ENCODE data around the gene ZDHHC12. TPM values are rescaled to one million over a fixed set of nuclear protein-coding genes. Genes with fewer than 3 reads are reported as not detected.

Gene ZDHHC12
- total and polyA plus RNA-seq, 2 of the 13 experiments (the other 11 are each of a cell fraction or from before 2014, with no cell fraction given) = 25.4 to 28.0 TPM

DNA sequence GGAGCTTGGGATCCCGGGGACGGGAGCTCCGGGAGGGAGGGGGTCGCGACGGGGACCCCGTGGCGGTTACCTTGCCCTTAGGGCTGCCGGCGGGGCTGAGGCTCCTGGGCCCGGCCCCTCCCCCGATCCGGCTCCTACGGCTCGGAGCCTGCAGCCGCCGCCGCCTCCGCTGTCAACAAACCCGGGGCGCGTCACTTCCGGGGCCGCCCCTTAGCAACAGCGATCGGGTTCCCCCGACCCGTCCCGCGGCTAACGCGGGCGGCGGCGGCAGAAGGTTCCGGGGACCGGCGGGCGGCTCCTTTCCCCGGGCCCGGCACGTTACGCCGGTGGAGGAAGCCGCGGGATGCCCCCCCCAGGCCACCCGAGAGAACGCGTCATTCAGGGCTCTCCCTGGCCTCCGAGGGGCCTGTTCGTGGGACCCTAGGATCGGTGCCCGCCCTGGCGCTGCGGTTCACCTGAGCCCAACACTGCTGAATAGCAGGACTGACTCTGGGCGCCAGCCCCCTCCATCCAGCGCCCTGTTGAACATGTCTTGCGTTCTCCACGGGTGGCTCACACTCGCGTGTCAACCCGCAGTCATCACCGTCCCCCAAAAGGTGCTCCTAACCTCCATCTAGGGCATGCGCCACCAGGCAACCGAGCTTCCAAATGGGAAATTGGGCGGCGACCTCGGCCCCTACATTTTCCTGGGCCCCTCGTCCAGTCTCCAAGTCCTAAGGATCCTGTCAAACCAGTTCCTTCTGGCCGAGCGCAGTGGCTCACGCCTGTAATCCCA, 48.0 kb upstream of the ZDHHC12 start, which contains the start of gene ZER1 (continued):
- TF ChIP-seq, protein P1, sequence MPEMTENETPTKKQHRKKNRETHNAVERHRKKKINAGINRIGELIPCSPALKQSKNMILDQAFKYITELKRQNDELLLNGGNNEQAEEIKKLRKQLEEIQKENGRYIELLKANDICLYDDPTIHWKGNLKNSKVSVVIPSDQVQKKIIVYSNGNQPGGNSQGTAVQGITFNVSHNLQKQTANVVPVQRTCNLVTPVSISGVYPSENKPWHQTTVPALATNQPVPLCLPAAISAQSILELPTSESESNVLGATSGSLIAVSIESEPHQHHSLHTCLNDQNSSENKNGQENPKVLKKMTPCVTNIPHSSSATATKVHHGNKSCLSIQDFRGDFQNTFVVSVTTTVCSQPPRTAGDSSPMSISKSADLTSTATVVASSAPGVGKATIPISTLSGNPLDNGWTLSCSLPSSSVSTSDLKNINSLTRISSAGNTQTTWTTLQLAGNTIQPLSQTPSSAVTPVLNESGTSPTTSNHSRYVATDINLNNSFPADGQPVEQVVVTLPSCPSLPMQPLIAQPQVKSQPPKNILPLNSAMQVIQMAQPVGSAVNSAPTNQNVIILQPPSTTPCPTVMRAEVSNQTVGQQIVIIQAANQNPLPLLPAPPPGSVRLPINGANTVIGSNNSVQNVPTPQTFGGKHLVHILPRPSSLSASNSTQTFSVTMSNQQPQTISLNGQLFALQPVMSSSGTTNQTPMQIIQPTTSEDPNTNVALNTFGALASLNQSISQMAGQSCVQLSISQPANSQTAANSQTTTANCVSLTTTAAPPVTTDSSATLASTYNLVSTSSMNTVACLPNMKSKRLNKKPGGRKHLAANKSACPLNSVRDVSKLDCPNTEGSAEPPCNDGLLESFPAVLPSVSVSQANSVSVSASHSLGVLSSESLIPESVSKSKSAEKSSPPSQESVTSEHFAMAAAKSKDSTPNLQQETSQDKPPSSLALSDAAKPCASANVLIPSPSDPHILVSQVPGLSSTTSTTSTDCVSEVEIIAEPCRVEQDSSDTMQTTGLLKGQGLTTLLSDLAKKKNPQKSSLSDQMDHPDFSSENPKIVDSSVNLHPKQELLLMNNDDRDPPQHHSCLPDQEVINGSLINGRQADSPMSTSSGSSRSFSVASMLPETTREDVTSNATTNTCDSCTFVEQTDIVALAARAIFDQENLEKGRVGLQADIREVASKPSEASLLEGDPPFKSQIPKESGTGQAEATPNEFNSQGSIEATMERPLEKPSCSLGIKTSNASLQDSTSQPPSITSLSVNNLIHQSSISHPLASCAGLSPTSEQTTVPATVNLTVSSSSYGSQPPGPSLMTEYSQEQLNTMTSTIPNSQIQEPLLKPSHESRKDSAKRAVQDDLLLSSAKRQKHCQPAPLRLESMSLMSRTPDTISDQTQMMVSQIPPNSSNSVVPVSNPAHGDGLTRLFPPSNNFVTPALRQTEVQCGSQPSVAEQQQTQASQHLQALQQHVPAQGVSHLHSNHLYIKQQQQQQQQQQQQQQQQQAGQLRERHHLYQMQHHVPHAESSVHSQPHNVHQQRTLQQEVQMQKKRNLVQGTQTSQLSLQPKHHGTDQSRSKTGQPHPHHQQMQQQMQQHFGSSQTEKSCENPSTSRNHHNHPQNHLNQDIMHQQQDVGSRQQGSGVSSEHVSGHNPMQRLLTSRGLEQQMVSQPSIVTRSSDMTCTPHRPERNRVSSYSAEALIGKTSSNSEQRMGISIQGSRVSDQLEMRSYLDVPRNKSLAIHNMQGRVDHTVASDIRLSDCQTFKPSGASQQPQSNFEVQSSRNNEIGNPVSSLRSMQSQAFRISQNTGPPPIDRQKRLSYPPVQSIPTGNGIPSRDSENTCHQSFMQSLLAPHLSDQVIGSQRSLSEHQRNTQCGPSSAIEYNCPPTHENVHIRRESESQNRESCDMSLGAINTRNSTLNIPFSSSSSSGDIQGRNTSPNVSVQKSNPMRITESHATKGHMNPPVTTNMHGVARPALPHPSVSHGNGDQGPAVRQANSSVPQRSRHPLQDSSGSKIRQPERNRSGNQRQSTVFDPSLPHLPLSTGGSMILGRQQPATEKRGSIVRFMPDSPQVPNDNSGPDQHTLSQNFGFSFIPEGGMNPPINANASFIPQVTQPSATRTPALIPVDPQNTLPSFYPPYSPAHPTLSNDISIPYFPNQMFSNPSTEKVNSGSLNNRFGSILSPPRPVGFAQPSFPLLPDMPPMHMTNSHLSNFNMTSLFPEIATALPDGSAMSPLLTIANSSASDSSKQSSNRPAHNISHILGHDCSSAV (CRISPR knock-in tag; IDR thresholded peaks at IDR 0.05; ENCODE audit: borderline replicate concordance) = no peak
- TF ChIP-seq, protein P2, sequence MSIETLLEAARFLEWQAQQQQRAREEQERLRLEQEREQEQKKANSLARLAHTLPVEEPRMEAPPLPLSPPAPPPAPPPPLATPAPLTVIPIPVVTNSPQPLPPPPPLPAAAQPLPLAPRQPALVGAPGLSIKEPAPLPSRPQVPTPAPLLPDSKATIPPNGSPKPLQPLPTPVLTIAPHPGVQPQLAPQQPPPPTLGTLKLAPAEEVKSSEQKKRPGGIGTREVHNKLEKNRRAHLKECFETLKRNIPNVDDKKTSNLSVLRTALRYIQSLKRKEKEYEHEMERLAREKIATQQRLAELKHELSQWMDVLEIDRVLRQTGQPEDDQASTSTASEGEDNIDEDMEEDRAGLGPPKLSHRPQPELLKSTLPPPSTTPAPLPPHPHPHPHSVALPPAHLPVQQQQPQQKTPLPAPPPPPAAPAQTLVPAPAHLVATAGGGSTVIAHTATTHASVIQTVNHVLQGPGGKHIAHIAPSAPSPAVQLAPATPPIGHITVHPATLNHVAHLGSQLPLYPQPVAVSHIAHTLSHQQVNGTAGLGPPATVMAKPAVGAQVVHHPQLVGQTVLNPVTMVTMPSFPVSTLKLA (IDR thresholded peaks at IDR 0.05) = no peak; the same call in 1 of the 2 replicates
- TF ChIP-seq ZSCAN9 (CRISPR knock-in tag; IDR thresholded peaks at IDR 0.05; ENCODE audit: borderline replicate concordance) = no peak
- no peak for TF ChIP-seq ZNF263 (CRISPR knock-in tag; IDR thresholded peaks at IDR 0.05)
- 0 out of 2 replicates have a peak, but pooled peaks have one; percentile 25 for TF ChIP-seq ZNF329 (CRISPR knock-in tag; IDR thresholded peaks at IDR 0.05; ENCODE audit: low read depth)
- no peak for TF ChIP-seq JUNB (CRISPR knock-in tag; IDR thresholded peaks at IDR 0.05; ENCODE audit: borderline replicate concordance)
- TF ChIP-seq ZMYM3 (CRISPR knock-in tag; IDR thresholded peaks at IDR 0.05) = peak; percentile 63
- peak; percentile 37; the same call in 1 of the 2 replicates for TF ChIP-seq ARNTL (CRISPR knock-in tag; IDR thresholded peaks at IDR 0.05)
- TF ChIP-seq, protein P3, sequence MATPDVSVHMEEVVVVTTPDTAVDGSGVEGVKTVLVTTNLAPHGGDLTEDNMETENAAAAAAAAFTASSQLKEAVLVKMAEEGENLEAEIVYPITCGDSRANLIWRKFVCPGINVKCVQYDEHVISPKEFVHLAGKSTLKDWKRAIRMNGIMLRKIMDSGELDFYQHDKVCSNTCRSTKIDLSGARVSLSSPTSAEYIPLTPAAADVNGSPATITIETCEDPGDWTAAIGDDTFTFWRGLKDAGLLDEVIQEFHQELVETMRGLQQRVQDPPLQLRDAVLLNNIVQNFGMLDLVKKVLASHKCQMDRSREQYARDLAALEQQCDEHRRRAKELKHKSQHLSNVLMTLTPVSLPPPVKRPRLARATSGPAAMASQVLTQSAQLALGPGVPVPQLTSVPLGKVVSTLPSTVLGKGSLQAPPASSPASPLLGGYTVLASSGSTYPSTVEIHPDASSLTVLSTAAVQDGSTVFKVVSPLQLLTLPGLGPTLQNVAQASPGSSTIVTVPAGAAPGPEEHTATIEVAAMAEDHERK (CRISPR knock-in tag; IDR thresholded peaks at IDR 0.05; ENCODE audit: low read depth) = peak; percentile 69
- no peak for TF ChIP-seq EHMT2 (IDR thresholded peaks at IDR 0.05; ENCODE audit: borderline replicate concordance, low read depth, low read length)
- TF ChIP-seq CBFB (CRISPR knock-in tag; IDR thresholded peaks at IDR 0.05) = peak; percentile 86
- TF ChIP-seq RCOR2 (CRISPR knock-in tag; IDR thresholded peaks at IDR 0.05) = no peak
- TF ChIP-seq SMYD3 (CRISPR knock-in tag; IDR thresholded peaks at IDR 0.05) = 0 out of 2 replicates have a peak, but pooled peaks have one; percentile 36
- TF ChIP-seq, protein P4, sequence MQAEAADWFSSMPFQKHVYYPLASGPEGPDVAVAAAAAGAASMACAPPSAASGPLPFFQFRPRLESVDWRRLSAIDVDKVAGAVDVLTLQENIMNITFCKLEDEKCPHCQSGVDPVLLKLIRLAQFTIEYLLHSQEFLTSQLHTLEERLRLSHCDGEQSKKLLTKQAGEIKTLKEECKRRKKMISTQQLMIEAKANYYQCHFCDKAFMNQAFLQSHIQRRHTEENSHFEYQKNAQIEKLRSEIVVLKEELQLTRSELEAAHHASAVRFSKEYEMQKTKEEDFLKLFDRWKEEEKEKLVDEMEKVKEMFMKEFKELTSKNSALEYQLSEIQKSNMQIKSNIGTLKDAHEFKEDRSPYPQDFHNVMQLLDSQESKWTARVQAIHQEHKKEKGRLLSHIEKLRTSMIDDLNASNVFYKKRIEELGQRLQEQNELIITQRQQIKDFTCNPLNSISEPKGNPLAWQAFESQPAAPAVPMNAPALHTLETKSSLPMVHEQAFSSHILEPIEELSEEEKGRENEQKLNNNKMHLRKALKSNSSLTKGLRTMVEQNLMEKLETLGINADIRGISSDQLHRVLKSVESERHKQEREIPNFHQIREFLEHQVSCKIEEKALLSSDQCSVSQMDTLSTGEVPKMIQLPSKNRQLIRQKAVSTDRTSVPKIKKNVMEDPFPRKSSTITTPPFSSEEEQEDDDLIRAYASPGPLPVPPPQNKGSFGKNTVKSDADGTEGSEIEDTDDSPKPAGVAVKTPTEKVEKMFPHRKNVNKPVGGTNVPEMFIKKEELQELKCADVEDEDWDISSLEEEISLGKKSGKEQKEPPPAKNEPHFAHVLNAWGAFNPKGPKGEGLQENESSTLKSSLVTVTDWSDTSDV (CRISPR knock-in tag; IDR thresholded peaks at IDR 0.05) = peak; percentile 73; the same call in 1 of the 2 replicates
- peak; percentile 91 for TF ChIP-seq XRCC5 (optimal IDR thresholded peaks at IDR 0.05; ENCODE audit: low read length)

Measured in HepG2 (cell line).